SK-N-SH (cell line): ENCODE data around the gene MEP1A. TPM values are rescaled to one million over a fixed set of nuclear protein-coding genes. Genes with fewer than 3 reads are reported as not detected.

Experiments used
- CTCF ChIA-PET: fragments of 300-600, 350-600 bp; formaldehyde crosslinking; extraction: SDS; loops from one replicate; lab custom pipeline; 2021; lab: Yijun Ruan, JAX
- POLR2A ChIA-PET: fragments of 350-600 bp; sonication (Branson Sonifier 250); formaldehyde crosslinking; extraction: SDS; loops from one replicate; lab custom pipeline; 2020; ENCODE audit warnings: antibody characterized with exemption, inconsistent platforms; lab: Yijun Ruan, JAX
- DNase-seq: peaks from one replicate; pipeline ENCODE4 v3.0.0; 2012
- H2AFZ ChIP-seq: fragments of 200-600 bp; sonication (generic); 2 replicates; pipeline ENCODE4 v1.8.1; 2016; ENCODE audit warnings: antibody characterized with exemption, mild to moderate bottlenecking, low read depth
- H3F3A ChIP-seq: fragments of 200-600 bp; sonication (generic); replicated peaks from 2 replicates; pipeline ENCODE3; 2016; ENCODE audit warnings: antibody characterized with exemption, mild to moderate bottlenecking; ENCODE audit not compliant: insufficient read depth
- H3K27ac ChIP-seq, 2 experiments: fragments of 200-500 bp in 1 of 2; fragments of 200-600 bp in 1 of 2; sonication (Bioruptor generic) in 1 of 2; sonication (generic), shearing (Covaris generic) in 1 of 2; 2 replicates each; pipeline versions ENCODE4 v1.5.1 to v1.6.1; 2014 to 2016; ENCODE audit warnings: low read depth in 2 of 2, inconsistent platforms in 1 of 2, low read length in 1 of 2, mild to moderate bottlenecking in 1 of 2, mixed read lengths in 1 of 2
- H3K27me3 ChIP-seq: fragments of 200-600 bp; sonication (generic), shearing (Covaris generic); 2 replicates; pipeline ENCODE4 v1.6.1; 2016; ENCODE audit warnings: mixed run types; ENCODE audit not compliant: insufficient read depth
- H3K36me3 ChIP-seq, 2 experiments: fragments of 200-500 bp in 1 of 2; fragments of 200-600 bp in 1 of 2; sonication (Bioruptor generic) in 1 of 2; sonication (generic) in 1 of 2; replicated peaks in 1 of 2; 2 replicates each; pipeline versions ENCODE3 to v1.5.1; 2014 to 2016; ENCODE audit warnings: low read length in 1 of 2, mild to moderate bottlenecking in 1 of 2; ENCODE audit not compliant: insufficient read depth in 2 of 2, control insufficient read depth in 1 of 2
- H3K4me1 ChIP-seq, 2 experiments: fragments of 200-500 bp in 1 of 2; fragments of 200-600 bp in 1 of 2; sonication (Bioruptor generic) in 1 of 2; sonication (generic), shearing (Covaris generic) in 1 of 2; 2 replicates each; pipeline versions ENCODE4 v1.5.1 to v1.6.1; 2014 to 2016; ENCODE audit warnings: low read depth in 1 of 2, low read length in 1 of 2, mixed run types in 1 of 2; ENCODE audit not compliant: insufficient read depth in 2 of 2, control insufficient read depth in 1 of 2
- H3K4me2 ChIP-seq: fragments of 200-600 bp; sonication (generic), shearing (Covaris generic); 2 replicates; pipeline ENCODE4 v1.6.1; 2017; ENCODE audit warnings: mixed run types
- H3K4me3 ChIP-seq, 2 experiments: fragments of 200-500 bp in 1 of 2; fragments of 200-600 bp in 1 of 2; sonication (Bioruptor generic) in 1 of 2; sonication (generic), shearing (Covaris generic) in 1 of 2; 2 replicates each; pipeline versions ENCODE4 v1.5.1 to v1.8.1; 2014 to 2016; ENCODE audit warnings: low read depth in 2 of 2, inconsistent platforms in 1 of 2, low read length in 1 of 2, mild to moderate bottlenecking in 1 of 2, mixed read lengths in 1 of 2, moderate library complexity in 1 of 2
- H3K79me2 ChIP-seq: fragments of 200-600 bp; sonication (generic); 2 replicates; pipeline ENCODE4 v1.8.1; 2017; ENCODE audit warnings: mild to moderate bottlenecking; ENCODE audit not compliant: insufficient read depth
- H3K9ac ChIP-seq: fragments of 200-600 bp; sonication (generic); 2 replicates; pipeline ENCODE4 v1.6.1; 2017; ENCODE audit warnings: mixed run types
- H3K9me2 ChIP-seq: fragments of 200-600 bp; sonication (generic); 2 replicates; pipeline ENCODE4 v1.6.1; 2017; ENCODE audit warnings: mixed run types
- H3K9me3 ChIP-seq: fragments of 200-600 bp; sonication (generic); 2 replicates; pipeline ENCODE4 v1.6.1; 2017; ENCODE audit warnings: mixed run types, mild to moderate bottlenecking, moderate library complexity
- H4K20me1 ChIP-seq: fragments of 200-600 bp; sonication (generic); 2 replicates; pipeline ENCODE4 v1.6.1; 2017; ENCODE audit warnings: mild to moderate bottlenecking, mixed run types; ENCODE audit not compliant: insufficient read depth
- CHD2 ChIP-seq: fragments of 150-350 bp; IDR thresholded peaks from 2 replicates; pipeline ENCODE4 v1.6.1; 2018; ENCODE audit warnings: low read length; ENCODE audit not compliant: partially characterized antibody
- CTCF ChIP-seq: fragments of 200-600 bp; sonication (generic); IDR thresholded peaks from 2 replicates; pipeline ENCODE4 v1.6.1; 2017; ENCODE audit warnings: antibody characterized with exemption, mild to moderate bottlenecking, moderate library complexity
- ELF1 ChIP-seq: IDR thresholded peaks from 2 replicates; pipeline ENCODE4 v1.4.0; 2012
- EP300 ChIP-seq, 2 experiments: IDR thresholded peaks; 2 replicates each; pipeline versions ENCODE4 v1.4.0 to v1.6.1; 2012; ENCODE audit warnings: borderline replicate concordance in 1 of 2, low read depth in 1 of 2, low read length in 1 of 2
- FOSL2 ChIP-seq: IDR thresholded peaks from 2 replicates; pipeline ENCODE4 v1.4.0; 2012; ENCODE audit warnings: low read depth, mild to moderate bottlenecking, moderate library complexity, borderline replicate concordance
- FOXM1 ChIP-seq: IDR thresholded peaks from 2 replicates; pipeline ENCODE4 v1.4.0; 2012; ENCODE audit warnings: low read depth, mild to moderate bottlenecking
- GABPA ChIP-seq: IDR thresholded peaks from 2 replicates; pipeline ENCODE4 v1.4.0; 2012; ENCODE audit warnings: low read depth, mild to moderate bottlenecking
- GATA2 ChIP-seq: sonication (generic); formaldehyde crosslinking; IDR thresholded peaks from 2 replicates; pipeline ENCODE4 v1.5.0; 2020; ENCODE audit warnings: mild to moderate bottlenecking, missing genetic modification reagents
- IRF3 ChIP-seq: fragments of 150-350 bp; IDR thresholded peaks from 2 replicates; pipeline ENCODE4 v1.6.1; 2016; ENCODE audit warnings: mild to moderate bottlenecking, low read depth, low read length
- MAX ChIP-seq: IDR thresholded peaks from 2 replicates; pipeline ENCODE4 v1.4.0; 2012; ENCODE audit warnings: low read depth
- MXI1 ChIP-seq: IDR thresholded peaks from 2 replicates; pipeline ENCODE4 v1.6.1; 2012; ENCODE audit warnings: mild to moderate bottlenecking, low read depth, low read length, improper control_type of control experiment
- PBX3 ChIP-seq: IDR thresholded peaks from 2 replicates; pipeline ENCODE4; 2012
- POLR2AphosphoS5 ChIP-seq: IDR thresholded peaks from 2 replicates; pipeline ENCODE4 v1.6.1; 2012; ENCODE audit warnings: low read depth, low read length
- RAD21 ChIP-seq: IDR thresholded peaks from 2 replicates; pipeline ENCODE4 v1.6.1; 2012; ENCODE audit warnings: mild to moderate bottlenecking, low read length
- REST ChIP-seq: IDR thresholded peaks from 2 replicates; pipeline ENCODE4 v1.6.1; 2012; ENCODE audit warnings: mild to moderate bottlenecking, low read depth, low read length, moderate library complexity
- RFX5 ChIP-seq: IDR thresholded peaks from 2 replicates; pipeline ENCODE4 v1.6.1; 2012; ENCODE audit warnings: mild to moderate bottlenecking, improper control_type of control experiment, low read length
- SIN3A ChIP-seq: IDR thresholded peaks from 2 replicates; pipeline ENCODE4 v1.6.1; 2012; ENCODE audit warnings: low read depth, mild to moderate bottlenecking, low read length, moderate library complexity, borderline replicate concordance
- TCF12 ChIP-seq: IDR thresholded peaks from 2 replicates; pipeline ENCODE4 v1.4.0; 2012
- TEAD4 ChIP-seq: IDR thresholded peaks from 2 replicates; pipeline ENCODE4 v1.4.0; 2012; ENCODE audit warnings: mild to moderate bottlenecking, borderline replicate concordance; ENCODE audit not compliant: insufficient read depth
- USF1 ChIP-seq: IDR thresholded peaks from 2 replicates; pipeline ENCODE4 v1.4.0; 2012; ENCODE audit warnings: low read depth, borderline replicate concordance
- WGBS: methylation state at CpG from one replicate; pipeline ENCODE4 v1.1.6; 2017; ENCODE audit warnings: low lambda C conversion rate; 5-methylcytosine and 5-hydroxymethylcytosine counted together
- polyA plus RNA-seq, 3 experiments: library from polyadenylated mRNA; depleted of rRNA; stranded (reverse); fragments of >200 nt; gene quantifications; 2 replicates each; pipeline ENCODE4 v1.2.3, GENCODE V29; 2012

The MEP1A gene
- polyA plus RNA-seq, 1 of the 3 experiments (the other 2 are of a cell fraction): not detected

GRCh38 chr6:46755865-46756264 lies 37.3 kb upstream of the MEP1A start (continued):
- TF ChIP-seq MAX (no peak), CTCF (no peak), GABPA (no peak)

- 2% methylated on average over 7 of the region's 7 CpGs for WGBS
- H4K20me1 ChIP-seq: no peaks in the 10 kb centered on the region
- H3K36me3 ChIP-seq: no peaks in the 10 kb centered on the region
- H2AFZ ChIP-seq: no peak overlapping the region
- H3K4me2 ChIP-seq: no peak overlapping the region
- no peaks in the 10 kb centered on the region for H3F3A ChIP-seq
- H3K27ac ChIP-seq: no peak overlapping the region
- DNase-seq: no peak
- H3K27me3 ChIP-seq: no peaks in the 10 kb centered on the region; the same call in 1 of the 2 replicates
- no peak overlapping the region for H3K9ac ChIP-seq
- TF ChIP-seq IRF3: no peak
- no peak for TF ChIP-seq REST
- no peak for TF ChIP-seq GATA2
- TF ChIP-seq CHD2: no peak
- no peak for TF ChIP-seq RAD21
- TF ChIP-seq MXI1: no peak
- no peak for TF ChIP-seq EP300 (IDR thresholded peaks at IDR 0.05; ENCODE audit: borderline replicate concordance in 1 of 2, low read depth in 1 of 2, low read length in 1 of 2)
- TF ChIP-seq PBX3: no peak
- TF ChIP-seq POLR2AphosphoS5: no peak
- no peak for TF ChIP-seq RFX5
- no peak for TF ChIP-seq GABPA
- TF ChIP-seq TEAD4: no peak
- TF ChIP-seq TCF12: no peak
- TF ChIP-seq SIN3A: no peak
- no peak for TF ChIP-seq USF1
- TF ChIP-seq FOSL2: no peak
- TF ChIP-seq FOXM1: no peak
- TF ChIP-seq ELF1: no peak
- CTCF ChIA-PET: no interaction called here
- no peaks in the 10 kb centered on the region for H3K4me1 ChIP-seq
- no peak overlapping the region for H3K4me3 ChIP-seq
- H3K9me3 ChIP-seq: no peaks in the 10 kb centered on the region
- no peaks in the 10 kb centered on the region for H3K79me2 ChIP-seq
- no peaks in the 10 kb centered on the region for H3K9me2 ChIP-seq
- POLR2A ChIA-PET: no interaction called here
Observed at GRCh38 chr6:46756469-46757213, 36.5 kb upstream of the MEP1A start.
